HG02610 (cell line): ENCODE data around the gene PSMG4.

Experiments
- ATAC-seq: cut with Tn5 transposase; IDR thresholded peaks from one replicate; pipeline ENCODE4 v1.9.1; 2021; ENCODE audit warnings: mild to moderate bottlenecking, moderate library complexity; ENCODE audit not compliant: unreplicated experiment

The PSMG4 gene

DNA sequence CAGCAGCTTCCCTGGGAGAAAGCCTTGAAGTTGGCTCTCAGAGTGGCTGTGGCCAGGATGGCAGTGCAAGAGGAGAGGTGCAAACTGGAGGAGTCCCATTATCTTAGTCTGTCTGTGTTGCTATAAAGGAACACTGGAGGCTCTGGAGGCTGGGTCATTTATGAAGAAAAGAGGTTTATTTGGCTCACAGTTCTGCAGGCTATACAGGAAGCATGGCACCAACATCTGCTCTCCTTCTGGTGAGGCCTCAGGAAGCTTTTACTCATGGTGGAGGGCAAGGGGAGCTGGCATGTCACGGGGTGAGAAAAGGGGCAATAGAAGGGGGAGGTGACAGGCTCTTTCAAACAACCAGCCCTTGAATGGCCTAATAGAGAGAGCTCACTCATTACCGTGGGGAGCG lies 47.1 kb downstream of the PSMG4 start:
- no peak for ATAC-seq

DNA sequence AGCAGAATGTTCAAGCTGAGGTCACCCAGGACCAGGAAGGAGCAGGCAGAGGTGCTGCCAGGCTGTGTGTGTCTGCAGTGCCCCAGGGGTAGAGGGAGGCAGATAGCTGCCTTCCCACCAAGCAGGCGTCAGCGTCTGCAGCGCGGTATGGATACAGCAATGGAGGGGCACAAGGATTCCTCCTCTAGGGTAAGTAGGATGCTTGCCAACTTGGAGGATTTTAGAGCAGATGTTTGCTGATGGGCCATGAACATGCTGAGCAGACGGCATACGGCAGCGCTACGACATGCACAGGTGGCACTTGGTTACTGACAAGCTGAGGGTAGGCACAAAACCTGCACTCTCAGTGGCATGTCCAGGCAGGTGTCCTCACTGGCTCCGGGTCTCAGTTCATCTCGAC lies 48.1 kb downstream of the PSMG4 start:
- ATAC-seq = no peak

DNA sequence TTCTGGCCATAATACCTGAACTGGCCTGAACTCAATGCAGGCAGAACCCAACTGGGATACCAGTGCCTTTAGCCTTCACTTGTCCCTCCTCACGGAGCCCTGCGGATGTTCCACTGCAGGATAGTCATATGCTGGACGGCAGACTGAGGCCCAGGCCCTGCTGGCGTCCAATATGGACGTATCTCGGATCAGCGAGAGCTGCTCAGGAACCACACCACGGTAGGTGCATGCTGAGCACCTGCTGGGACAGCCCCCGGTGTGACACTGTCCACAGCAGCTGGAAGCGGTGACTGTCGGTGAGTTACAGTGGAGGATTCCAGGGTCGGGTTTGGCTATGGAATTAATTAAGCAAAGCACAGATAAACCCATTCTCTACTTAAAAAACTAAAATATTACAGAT lies 48.7 kb downstream of the PSMG4 start:
- ATAC-seq = no peak

DNA sequence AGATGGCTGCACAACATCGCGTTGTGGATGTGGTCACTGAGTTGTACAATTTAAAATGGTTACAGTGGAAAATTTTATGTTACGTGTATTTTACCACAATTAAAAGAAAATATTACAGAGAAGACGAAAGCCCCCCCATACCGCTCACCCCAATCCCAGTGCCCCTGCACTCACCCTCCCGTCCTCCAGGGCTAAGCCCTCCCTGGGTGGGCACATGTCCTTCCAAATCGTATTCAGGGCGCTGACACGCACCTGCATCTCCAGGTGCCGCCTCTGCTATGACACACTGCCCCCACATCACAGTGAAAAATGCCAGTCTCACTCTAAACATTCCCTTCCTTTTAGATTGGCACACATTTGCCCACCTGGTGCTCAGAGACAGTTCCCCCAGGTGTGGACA lies 49.4 kb downstream of the PSMG4 start:
- no peak for ATAC-seq

DNA sequence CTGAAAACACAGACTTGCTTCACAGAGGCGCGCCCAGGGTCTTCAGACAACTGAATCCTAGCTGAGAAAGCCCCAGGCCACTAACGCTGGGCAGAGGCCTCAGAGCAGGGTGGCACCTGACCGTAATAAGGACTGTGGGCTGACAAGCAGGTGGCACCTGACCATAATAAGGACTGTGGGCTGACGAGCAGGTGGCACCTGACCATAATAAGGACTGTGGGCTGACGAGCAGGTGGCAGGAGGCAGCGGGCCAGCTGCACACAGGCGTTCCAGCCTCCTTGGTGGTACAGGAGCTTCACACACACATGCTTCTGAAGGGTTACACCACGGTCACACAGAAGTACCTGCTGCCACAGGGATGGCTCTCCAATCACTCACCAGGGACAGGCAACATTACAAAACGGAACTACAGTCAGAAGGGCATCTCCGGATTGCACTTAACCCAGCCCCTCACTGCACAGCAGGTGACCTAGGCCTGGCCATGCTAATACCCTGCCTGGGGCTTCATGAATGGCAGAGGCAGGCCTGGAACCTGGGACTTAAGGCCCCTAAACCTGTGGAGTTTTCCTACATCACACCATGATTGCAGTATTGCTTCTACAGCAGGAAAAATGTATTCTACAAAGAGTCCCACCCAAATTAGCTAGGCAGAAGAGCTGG lies 50.8 kb downstream of the PSMG4 start:
- no peak for ATAC-seq

DNA sequence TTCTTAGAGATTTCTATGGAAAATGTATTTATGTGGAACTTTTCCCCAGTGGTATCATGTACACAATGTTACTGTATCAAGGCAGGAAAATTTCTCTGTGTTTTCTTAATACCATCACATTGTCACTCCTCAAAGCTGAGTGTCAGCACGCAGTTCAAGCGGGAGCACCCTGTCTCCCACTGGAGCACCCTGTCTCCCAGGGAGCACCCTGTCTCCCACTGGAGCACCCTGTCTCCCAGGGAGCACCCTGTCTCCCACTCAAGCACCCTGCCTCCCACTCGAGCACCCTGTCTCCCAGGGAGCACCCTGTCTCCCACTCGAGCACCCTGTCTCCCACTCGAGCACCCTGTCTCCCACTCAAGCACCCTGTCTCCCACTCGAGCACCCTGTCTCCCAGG lies 51.3 kb downstream of the PSMG4 start:
- ATAC-seq = no peak

DNA sequence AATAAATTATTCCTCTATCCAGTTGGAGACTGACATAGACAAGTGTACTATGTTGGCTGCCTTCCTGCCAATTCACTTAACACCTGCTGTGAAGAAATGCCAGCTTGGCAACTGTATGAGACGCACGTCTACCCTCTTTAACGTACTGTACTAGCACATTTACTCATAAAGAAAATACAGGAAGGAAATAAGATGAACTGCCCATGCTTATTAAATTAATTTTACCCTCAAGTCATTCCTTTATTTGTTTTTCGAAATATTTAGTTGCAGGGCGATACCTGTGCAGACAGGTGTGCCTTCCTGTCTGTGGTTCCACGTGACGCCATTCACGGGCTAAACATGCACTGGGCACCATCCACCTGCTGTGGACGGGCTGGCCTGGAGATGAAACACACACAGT lies 52.0 kb downstream of the PSMG4 start:
- ATAC-seq = no peak

DNA sequence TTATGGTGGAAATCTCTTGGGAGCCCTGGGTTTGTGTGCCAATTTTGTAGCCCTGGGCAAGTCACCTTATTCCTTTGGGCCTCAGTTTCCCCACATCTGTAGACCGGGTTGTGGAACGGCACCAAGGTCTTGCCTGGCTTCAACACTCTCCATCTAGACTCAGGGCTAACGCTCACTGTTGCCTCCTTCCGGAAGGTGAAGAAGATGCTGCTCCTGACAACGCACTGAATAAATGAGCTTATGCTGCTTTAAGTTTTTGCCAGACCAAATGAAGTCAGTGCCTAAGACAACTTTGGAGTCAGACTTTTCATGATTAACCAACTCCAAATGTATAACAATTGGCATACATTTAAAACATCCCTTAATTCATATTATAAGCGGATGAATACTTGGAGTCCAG lies 53.1 kb downstream of the PSMG4 start:
- no peak for ATAC-seq

DNA sequence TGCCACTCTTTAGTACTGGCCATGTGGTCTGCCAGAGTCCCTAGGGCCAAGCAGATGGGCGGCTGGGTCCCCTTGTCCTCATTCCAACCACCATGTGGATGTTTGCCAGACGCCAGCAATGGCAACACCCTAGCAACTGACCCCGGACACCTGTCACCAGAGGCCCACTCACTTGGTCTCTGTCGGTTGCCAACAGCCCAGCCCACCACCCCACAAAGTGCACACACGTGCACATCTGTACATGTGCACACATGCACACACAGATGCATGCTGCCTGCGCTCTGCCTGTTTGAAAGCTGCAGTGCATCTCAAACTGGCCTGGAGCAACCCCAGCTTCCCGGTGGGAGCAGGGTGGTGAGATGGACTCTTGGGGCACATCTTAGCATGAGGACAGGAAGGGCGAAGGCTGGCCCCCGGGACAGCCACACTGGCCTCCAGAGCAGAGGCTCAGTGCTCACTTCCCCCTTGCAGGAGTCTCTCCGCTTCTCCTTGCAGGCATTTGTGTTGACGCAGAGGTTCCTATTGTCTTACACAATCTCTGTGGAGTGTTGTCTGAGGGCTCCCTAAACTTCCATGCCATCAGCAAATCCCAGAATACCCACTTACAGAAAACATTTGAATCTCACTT lies 54.0 kb downstream of the PSMG4 start:
- no peak for ATAC-seq

DNA sequence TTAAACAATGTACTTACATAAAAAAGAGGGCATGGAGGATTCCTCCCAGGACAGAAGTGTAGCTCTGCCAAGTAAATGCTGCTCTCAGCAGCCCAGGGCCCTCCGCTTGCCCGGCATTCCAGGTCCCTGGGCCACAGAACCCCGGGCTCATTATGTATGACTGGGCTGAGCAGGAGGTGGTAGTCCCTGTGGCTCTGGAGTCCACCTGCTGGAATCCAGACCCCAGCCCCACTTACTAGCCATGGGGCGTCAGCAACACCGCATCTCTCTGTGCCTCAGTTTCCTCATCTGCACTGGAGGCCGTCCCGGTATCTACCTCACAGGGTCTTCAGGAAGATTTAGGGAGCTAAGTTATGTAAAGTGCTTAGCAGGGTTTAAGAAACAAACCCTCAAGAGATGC lies 55.4 kb downstream of the PSMG4 start:
- no peak for ATAC-seq

DNA sequence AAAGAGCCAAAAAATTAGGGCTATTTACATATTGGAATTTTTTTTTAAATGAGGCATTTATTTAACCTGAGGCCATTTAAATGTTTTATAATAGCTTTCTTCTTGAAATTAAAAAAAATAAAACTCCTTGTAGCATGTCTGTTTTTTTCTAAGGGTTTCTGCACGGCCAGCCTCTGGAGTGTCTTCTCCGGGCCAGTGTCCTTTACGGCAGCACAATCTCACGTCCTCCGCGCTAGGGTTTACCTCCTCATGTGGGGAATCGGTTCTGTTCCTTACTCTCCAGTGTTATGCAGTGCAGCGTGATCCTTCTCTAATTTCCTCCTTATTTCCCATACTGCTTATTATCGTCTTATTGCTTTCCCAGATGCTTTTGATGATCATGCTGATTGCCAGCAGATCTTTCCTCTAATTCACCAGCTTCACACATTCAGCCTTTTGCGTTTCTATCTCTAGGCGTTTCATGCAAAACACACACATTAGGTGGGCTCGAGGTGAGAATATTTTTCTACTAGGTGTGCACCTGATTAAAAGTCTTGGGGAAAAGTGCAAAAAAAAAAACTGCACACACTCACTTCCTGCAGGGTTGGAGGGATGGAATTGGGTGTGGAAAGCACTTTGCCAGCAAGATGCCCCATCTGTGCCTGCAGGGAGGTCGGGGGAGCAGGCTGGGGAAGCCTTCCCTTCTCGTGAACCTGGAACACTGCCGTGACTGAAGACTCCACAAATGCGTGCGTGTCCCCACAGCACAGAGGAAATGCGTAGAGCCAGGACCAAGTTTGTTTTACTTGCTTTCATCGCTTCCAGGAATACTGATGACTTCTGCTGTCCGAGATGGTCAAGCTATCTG lies 56.1 kb downstream of the PSMG4 start:
- no peak for ATAC-seq

DNA sequence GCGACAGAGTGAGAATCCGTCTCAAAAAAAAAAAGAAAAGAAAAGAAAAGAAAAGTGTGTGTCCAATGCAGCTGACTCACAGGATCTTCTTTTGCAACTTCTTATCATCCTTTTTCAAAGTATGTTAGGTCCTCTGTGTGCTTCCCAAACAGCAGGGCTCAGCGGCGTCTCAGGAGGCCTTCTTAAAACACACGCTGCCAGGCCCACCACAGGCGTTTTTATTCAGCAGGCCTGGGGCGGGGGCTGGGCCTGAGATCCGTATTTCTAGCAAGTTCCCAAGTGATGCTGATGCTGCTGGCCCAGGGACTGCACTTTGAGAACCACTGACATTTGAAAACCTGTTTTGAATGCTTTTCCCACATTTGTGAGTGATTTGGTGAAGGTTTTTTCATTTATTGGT lies 57.1 kb downstream of the PSMG4 start:
- no peak for ATAC-seq

DNA sequence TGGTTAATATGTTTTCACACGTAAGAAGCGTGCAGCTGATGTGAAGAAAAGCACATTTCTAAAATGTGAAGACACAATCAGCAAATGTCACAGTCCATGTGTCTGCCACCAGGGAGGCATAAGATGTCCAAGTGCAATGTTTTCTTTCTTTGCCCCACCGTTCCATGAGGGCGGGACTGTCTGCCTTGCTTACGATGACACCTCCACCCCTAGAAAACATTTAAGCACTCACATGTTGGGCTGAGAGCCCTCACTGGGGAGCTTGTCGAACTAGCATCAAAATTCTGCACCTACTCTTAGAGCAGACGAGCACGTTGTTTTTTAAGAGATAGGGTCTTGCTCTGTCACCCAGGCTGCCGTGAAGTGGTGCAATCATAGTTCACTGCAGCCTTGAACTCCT lies 57.6 kb downstream of the PSMG4 start:
- no peak for ATAC-seq

DNA sequence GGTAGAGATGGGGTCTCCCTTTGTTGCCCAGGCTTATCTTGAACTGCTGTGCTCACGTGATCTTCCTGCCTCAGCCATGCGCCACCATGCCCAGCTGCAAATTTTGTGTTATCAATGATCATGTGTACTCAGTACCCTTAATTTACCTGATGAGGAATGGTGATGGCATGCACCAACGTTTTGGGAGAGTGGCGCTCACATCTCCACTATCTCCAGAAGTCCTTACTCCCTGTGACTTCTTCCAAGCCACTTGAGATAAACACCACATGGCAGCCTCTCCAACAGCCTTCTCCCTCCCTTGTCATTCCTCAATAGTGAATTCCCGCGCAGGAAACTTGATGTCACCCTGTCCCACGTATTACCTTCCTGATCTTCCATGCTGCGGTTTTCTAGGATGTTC lies 58.1 kb downstream of the PSMG4 start:
- ATAC-seq = no peak
